ENCODE data around the gene CDK19.

Gene CDK19

DNA sequence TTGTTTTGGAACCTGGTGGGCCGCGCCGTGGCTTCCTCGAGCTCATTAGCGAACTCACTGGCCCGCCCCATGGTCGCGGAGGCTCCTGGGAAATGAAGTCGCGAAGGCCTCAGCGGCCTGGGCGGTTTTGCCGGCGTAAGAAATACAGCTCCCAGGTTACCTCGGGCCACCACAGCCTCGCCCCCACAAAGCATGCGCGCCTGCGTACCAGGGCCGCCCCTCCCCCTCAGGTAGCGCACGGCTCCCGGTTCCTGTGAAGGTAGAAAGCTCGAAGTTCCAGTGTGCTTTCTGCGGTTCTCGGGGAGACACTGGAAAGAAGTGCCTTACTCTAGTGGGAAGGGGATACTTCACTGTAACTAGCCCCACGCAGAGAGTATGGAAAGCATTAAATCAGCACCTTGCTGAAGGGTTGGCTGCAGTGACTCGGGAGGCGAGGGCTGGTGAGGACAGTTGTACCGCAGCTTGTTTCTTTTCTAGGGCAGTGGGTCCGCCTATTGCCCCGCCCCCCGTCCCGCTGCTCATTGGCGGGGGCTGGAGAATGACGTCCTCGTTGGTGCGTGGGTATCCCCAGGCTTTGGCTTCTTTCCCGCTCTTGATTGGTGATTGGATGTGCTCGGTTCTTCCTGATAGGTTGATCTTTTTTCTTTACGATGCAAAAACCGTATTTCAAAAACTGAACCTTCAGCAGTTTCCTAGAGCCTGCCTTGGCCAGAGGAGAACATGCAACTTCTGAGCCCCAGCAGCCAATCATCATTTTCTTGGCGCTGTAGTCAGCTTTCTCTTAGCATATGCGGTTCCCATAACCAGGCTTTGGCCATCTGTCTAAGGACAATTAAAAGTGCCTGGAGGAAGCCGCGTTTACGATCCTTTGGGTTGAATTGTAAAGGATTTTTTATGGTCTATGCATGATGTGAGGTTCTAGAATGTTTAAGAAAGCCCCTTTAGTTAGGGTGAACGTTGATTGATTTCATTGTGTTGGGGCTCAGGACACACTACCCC, at the start of gene CDK19:
Gene CDK19 (minus strand): TSS at position 59 of the 999 bp plus-strand sequence. CDS start 333 bp downstream, outside the sequence.
- peak; percentile 100 for DNase-seq (ENCODE audit: low read depth)
- TF ChIP-seq, protein P1, sequence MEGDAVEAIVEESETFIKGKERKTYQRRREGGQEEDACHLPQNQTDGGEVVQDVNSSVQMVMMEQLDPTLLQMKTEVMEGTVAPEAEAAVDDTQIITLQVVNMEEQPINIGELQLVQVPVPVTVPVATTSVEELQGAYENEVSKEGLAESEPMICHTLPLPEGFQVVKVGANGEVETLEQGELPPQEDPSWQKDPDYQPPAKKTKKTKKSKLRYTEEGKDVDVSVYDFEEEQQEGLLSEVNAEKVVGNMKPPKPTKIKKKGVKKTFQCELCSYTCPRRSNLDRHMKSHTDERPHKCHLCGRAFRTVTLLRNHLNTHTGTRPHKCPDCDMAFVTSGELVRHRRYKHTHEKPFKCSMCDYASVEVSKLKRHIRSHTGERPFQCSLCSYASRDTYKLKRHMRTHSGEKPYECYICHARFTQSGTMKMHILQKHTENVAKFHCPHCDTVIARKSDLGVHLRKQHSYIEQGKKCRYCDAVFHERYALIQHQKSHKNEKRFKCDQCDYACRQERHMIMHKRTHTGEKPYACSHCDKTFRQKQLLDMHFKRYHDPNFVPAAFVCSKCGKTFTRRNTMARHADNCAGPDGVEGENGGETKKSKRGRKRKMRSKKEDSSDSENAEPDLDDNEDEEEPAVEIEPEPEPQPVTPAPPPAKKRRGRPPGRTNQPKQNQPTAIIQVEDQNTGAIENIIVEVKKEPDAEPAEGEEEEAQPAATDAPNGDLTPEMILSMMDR (IDR thresholded peaks at IDR 0.05; ENCODE audit: low read depth, low read length), result no peak
- TF ChIP-seq, protein P2, sequence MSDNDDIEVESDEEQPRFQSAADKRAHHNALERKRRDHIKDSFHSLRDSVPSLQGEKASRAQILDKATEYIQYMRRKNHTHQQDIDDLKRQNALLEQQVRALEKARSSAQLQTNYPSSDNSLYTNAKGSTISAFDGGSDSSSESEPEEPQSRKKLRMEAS (IDR thresholded peaks at IDR 0.05; ENCODE audit: low read depth, low read length), result peak; percentile 69
- TF ChIP-seq MYC (IDR thresholded peaks at IDR 0.05; ENCODE audit: low read depth, low read length) (peak; percentile 58), POLR2A (IDR thresholded peaks at IDR 0.05; ENCODE audit: extremely low read depth, insufficient read length) (peak; percentile 91)
- peak within 1 kb of the TSS; percentile 90 for H3K4me3 ChIP-seq (ENCODE audit: low read depth, low read length)

DNA sequence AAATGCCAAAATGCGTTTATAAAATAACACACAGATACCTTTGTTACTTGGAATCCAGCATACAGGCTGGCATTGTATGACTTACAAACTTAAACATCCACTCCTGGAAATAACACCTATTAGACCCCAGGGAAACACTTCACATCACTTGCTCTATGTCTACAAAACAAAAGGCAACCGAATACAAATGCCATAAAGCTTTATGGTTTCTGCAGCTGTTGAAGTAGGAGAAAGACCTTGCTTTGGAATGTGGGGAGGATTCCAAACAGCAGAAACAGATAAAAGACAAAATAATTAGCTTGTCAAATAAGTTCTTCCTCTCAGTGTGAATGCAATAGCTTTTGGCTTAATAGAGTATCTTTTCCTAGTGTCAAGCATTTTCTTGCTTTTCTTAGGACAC, 49.6 kb upstream of the CDK19 start:
- no peak overlapping the region for H3K4me3 ChIP-seq (ENCODE audit: low read depth, low read length)
- DNase-seq (ENCODE audit: low read depth), result no peak
- TF ChIP-seq MYC (IDR thresholded peaks at IDR 0.05; ENCODE audit: low read depth, low read length), result no peak
- TF ChIP-seq, protein P1 (IDR thresholded peaks at IDR 0.05; ENCODE audit: low read depth, low read length), result no peak
- no peak for TF ChIP-seq POLR2A (IDR thresholded peaks at IDR 0.05; ENCODE audit: extremely low read depth, insufficient read length)
- TF ChIP-seq, protein P2 (IDR thresholded peaks at IDR 0.05; ENCODE audit: low read depth, low read length), result no peak

DNA sequence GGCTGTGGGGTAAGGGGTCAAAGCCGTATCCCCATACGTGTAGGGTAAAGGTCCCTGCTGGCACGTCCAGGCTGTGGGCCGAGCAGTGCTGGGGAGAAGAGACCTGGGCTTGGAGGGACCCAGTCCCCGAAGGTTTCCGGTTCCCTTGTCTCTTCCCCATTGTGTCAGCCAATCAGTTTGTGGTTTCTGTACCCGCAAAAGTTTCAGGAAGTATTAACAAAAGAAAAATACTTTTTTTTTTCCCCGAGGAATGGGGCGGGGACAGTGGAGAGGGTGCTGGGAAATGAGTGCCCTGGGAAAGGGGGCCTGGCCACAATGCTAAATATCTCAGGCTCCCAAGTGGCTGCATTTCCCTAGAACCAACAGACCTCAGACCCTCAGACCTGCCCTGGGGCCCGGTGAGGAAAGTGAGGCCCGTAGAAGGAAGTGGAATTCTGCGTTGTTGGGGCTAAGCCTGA, 44.1 kb upstream of the CDK19 start:
- H3K4me3 ChIP-seq (ENCODE audit: low read depth, low read length), result peak overlapping the region; percentile 47
- TF ChIP-seq, protein P1 (IDR thresholded peaks at IDR 0.05; ENCODE audit: low read depth, low read length), result no peak
- TF ChIP-seq POLR2A (IDR thresholded peaks at IDR 0.05; ENCODE audit: extremely low read depth, insufficient read length), result peak; percentile 42
- DNase-seq (ENCODE audit: low read depth), result peak; percentile 91

DNA sequence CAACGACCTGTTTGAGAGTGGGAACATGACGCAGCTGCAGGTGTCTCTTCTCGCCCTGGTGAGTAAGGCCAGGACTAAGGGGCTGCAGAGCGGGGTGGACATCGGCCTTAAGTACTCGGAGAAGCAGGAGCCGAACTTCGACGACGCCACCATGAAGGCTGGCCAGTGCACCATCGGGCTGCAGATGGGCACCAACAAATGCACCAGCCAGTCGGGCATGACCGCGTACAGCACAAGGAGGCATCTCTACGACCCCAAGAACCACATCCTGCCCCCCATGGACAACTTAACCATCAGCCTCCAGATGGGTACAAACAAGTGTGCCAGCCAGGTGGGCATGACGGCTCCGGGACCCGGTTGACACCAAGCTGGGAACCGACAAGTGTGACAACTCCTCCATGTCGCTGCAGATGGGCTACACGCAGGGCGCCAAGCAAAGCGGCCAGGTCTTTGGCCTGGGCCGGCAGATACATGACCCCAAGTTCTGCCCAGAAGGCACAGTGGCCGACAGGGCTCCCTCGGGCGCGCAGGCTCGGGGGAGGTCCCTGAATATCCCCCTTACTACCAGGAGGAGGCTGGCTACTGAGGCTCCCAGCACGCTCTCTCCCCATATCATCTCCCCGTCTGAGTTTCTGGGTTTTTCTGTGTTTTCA, 43.4 kb upstream of the CDK19 start:
- DNase-seq (ENCODE audit: low read depth), result peak; percentile 15
- TF ChIP-seq, protein P1 (IDR thresholded peaks at IDR 0.05; ENCODE audit: low read depth, low read length), result no peak
- TF ChIP-seq, protein P2 (IDR thresholded peaks at IDR 0.05; ENCODE audit: low read depth, low read length), result no peak
- TF ChIP-seq MYC (IDR thresholded peaks at IDR 0.05; ENCODE audit: low read depth, low read length) (no peak), POLR2A (IDR thresholded peaks at IDR 0.05; ENCODE audit: extremely low read depth, insufficient read length) (no peak)
- H3K4me3 ChIP-seq (ENCODE audit: low read depth, low read length), result peak overlapping the region; percentile 47

DNA sequence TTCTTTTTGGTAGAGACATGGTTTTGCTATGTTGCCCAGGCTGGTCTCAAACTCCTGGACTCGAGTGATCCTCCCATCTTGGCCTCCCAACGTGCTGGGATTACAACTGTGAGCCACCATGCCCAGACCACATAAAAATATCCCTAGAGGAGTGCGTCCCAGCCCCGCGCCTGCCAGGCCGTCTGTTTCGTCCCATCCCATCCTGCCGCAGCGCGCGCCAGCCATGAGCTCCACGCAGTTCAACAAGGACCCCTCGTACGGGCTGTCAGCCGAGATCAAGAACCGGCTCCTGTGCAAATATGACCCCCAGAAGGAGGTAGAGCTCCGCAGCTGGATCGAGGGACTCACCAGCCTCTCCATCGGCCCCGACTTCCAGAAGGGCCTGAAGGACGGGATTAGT, 42.7 kb upstream of the CDK19 start:
- no peak for TF ChIP-seq POLR2A (IDR thresholded peaks at IDR 0.05; ENCODE audit: extremely low read depth, insufficient read length)
- TF ChIP-seq, protein P1 (IDR thresholded peaks at IDR 0.05; ENCODE audit: low read depth, low read length), result no peak
- TF ChIP-seq MYC (IDR thresholded peaks at IDR 0.05; ENCODE audit: low read depth, low read length), result no peak
- TF ChIP-seq, protein P2 (IDR thresholded peaks at IDR 0.05; ENCODE audit: low read depth, low read length), result no peak
- H3K4me3 ChIP-seq (ENCODE audit: low read depth, low read length), result no peak overlapping the region
- no peak for DNase-seq (ENCODE audit: low read depth)

All from NB4 (cell line).